GM12892 (cell line): ENCODE measurements around the gene GREB1.

Source experiments
- POLR2A ChIP-seq: IDR thresholded peaks from 2 replicates; pipeline ENCODE4 v1.6.1; 2011; ENCODE audit warnings: low read depth, low read length, control low read depth
- POLR2AphosphoS5 ChIP-seq: IDR thresholded peaks from 2 replicates; pipeline ENCODE4 v1.6.1; 2011; ENCODE audit warnings: low read depth, low read length, control low read depth

DNA sequence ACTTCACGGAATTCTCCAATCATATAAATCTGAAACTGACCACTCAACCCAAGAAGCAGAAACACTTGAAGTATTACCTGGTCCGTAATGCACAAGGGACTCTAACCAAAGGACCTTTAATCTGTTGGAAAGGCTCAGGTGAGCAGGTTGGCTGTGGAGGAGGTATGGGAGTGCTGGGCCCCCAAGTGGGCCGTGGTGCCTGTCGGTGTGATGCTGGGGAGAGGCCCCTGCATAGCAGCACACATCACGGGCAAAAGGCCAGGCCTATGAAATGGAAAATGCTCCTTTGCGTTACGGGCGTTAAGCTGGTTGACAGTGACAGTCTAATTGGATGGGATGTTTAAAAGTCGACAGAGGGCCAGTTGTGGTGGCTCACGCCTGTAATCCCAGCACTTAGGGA is 42.6 kb downstream of the GREB1 start:
- TF ChIP-seq POLR2AphosphoS5 (no peak), POLR2A (no peak)
